ENCODE measurements around the gene PLB1.

DNA sequence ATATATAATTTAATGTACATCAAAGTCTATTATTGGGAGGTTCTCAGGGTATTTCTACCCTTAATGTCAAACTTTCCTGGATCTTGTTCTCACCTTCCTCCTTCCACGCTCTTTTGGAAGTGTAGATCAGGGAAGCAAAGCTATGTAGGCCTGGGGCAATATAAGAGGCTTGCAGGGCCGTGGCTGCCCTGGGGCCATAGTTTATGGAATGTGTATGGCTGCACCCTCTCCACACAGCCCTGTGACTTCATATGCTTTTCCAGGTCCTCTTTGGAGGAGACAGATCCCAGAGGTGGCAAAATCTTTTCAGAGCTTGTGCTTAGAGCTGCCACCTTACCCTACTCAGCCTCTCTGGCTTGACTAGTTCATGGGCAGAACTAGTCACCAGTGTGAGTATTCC lies 82.9 kb downstream of the PLB1 start:
- TF ChIP-seq, protein P1, sequence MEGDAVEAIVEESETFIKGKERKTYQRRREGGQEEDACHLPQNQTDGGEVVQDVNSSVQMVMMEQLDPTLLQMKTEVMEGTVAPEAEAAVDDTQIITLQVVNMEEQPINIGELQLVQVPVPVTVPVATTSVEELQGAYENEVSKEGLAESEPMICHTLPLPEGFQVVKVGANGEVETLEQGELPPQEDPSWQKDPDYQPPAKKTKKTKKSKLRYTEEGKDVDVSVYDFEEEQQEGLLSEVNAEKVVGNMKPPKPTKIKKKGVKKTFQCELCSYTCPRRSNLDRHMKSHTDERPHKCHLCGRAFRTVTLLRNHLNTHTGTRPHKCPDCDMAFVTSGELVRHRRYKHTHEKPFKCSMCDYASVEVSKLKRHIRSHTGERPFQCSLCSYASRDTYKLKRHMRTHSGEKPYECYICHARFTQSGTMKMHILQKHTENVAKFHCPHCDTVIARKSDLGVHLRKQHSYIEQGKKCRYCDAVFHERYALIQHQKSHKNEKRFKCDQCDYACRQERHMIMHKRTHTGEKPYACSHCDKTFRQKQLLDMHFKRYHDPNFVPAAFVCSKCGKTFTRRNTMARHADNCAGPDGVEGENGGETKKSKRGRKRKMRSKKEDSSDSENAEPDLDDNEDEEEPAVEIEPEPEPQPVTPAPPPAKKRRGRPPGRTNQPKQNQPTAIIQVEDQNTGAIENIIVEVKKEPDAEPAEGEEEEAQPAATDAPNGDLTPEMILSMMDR (IDR thresholded peaks at IDR 0.05; ENCODE audit: insufficient read depth, low read length): no peak
- TF ChIP-seq REST (IDR thresholded peaks at IDR 0.05; ENCODE audit: insufficient replicate concordance, low read depth) (no peak), POLR2AphosphoS5 (IDR thresholded peaks at IDR 0.05; ENCODE audit: low read depth) (no peak), GABPA (IDR thresholded peaks at IDR 0.05; ENCODE audit: low read depth) (no peak), SPI1 (IDR thresholded peaks at IDR 0.05; ENCODE audit: borderline replicate concordance, low read depth) (no peak)
